Forelimb muscle (tissue), 1 donor: ENCODE data around the gene GBP2. TPM values are rescaled to one million over a fixed set of nuclear protein-coding genes. Genes with fewer than 3 reads are reported as not detected.
"Not testable (repeated sequence)": the region's sequence is repeated elsewhere in the genome, so short reads cannot be mapped to it uniquely, and the experiment has no call there.

ENCODE experiments used
- DNase-seq: peaks from one replicate; pipeline ENCODE4 v3.0.0-alpha.2; 2013; ENCODE audit warnings: low read depth
- polyA plus RNA-seq: library from polyadenylated mRNA; unstranded; fragments of 120-200 nt; gene quantifications from one replicate; pipeline ENCODE4 v1.2.1, GENCODE V29; 2013; ENCODE audit not compliant: insufficient read length

The GBP2 gene, protein sequence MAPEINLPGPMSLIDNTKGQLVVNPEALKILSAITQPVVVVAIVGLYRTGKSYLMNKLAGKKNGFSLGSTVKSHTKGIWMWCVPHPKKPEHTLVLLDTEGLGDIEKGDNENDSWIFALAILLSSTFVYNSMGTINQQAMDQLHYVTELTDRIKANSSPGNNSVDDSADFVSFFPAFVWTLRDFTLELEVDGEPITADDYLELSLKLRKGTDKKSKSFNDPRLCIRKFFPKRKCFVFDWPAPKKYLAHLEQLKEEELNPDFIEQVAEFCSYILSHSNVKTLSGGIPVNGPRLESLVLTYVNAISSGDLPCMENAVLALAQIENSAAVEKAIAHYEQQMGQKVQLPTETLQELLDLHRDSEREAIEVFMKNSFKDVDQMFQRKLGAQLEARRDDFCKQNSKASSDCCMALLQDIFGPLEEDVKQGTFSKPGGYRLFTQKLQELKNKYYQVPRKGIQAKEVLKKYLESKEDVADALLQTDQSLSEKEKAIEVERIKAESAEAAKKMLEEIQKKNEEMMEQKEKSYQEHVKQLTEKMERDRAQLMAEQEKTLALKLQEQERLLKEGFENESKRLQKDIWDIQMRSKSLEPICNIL
- 0.63 TPM for polyA plus RNA-seq

DNA sequence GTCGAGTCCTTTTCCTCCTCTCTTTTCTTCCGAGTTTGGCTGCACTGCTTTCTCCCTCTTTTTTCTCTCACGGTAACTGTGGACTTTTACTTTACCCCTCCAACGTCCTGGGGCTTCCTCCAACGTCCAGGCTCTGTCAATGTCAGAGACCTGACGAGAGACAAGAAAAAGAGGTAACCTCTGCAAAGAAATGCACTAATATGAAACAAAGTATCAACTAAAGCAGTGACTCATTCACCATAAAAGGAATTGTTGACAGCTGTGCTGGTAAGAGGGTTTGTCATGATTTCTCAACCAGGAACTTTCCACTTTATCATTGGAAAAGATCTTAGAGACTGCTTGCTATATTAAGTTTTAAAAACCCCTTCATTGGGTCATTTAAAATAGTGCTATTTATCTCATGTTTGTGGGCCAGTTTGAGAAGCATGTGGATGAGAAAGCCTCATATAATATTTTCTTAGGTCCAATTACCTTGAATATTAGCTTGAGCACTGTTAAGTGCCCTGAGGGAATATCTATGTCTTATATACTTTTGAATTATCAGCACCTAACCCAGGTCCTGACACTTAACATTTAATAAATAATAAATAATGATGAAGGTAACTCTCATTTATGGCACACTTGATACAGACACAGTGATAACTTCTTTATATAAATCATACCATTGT lies at the start of gene GBP2:
TSS of gene GBP2 (minus strand) at position 202 of the 668 bp plus-strand sequence. CDS start 4,148 bp downstream, outside the sequence.
- no peak for DNase-seq

DNA sequence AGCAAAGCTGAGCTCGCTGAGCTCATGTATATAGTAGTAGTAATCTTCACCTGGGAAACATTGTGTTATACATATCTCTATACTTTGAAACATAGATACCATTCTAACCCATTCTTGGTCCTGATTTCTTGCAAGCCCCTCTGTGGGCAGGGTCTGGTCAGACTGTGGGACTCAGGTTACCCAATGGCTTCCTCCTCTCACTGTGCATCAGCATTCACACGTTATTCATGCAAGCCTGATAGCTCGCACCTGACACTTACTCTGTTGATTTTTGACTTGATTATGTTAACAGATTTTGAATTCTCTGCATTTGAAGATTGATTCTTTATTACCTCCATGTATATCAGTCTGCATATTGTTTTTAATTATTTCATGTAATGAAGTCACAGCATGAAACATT lies 48.6 kb upstream of the GBP2 start:
- DNase-seq: no peak

DNA sequence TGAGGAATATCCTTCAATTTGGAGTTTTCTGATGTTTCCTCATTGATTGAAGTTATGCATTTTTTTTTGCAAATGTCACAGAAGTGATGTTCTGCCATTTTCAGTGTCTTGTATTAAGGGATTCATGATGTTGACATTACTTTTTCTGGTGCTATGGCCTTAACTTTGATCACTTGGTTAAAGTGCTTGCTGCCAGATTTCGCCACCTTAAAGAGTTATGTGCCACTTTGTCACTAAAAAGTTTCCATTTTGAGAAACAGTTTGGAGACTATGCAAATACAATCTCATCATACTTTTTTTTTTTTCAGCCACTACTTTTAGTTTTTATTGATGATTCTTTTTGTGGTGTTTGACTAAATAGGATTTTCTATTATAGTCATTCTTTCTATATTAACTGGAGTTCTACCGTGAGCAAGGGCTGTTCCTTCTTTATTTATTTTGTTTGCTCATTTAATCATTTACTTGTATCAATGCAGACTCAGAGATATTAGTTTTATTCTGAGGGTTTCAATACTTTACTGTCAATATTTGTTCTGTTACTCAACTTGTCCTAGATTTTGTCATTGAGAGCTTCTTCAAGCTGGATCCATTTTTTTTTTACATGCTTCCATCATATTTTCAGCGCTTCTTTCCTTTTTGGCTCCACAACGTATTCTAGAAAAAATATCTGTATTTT lies 46.7 kb upstream of the GBP2 start:
- no peak for DNase-seq

DNA sequence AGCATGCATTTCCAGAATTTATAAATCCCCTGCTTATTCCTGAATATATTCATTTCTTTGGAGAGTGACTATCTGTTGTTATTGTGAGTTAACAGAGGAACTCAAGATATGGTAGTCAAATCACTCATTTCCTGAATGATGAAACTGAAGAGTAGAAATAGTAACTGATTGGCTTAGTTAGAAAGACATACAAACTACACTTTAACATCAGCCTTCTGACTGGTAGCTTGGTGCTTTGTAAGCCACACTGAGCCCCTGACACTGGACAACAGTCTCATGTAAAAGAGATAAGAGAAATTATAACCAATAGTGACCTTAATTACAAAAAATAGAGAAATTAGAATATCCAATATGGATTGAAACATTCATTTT lies 45.1 kb upstream of the GBP2 start:
- no peak for DNase-seq

DNA sequence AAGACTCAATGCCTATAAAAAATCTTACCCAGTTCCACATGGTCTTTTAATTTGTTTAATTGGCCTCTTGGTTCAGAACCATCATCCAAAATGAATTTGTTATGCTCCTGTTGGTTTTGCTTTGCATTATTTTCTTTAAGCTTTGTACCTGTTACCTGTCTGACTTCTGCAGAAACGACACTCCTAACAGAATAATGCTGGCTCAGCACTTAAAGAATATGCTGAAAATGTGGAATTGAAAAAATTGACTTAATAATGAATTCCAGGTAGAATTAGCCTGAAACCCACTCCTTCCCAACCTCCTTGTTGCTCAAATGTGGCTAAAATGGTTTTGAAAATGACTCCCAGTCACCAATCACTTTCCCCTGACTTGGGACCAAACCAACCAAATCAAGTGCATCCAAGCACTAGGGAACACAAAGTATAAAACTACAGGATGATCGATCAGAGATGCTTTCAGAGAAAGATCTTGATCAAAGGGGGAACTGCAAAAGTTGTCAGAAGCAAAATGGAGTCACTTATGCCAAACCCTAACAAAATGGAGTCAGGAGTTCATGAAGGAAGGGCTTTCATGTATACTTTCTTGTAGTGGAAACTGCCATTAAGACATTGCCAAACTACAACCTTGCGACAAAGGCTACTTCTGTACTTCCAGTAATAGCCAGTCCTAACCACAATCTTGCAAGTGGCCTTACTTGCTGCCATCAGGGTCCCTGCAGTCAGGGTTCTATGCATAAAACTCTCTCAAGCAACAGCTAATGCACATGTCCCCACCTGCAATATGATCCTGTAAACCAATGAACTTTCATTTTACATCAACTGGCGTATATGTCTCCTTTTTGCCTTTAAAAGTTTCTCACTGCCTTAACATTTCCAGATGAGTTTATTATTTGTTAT lies 44.5 kb upstream of the GBP2 start:
- no peak for DNase-seq

DNA sequence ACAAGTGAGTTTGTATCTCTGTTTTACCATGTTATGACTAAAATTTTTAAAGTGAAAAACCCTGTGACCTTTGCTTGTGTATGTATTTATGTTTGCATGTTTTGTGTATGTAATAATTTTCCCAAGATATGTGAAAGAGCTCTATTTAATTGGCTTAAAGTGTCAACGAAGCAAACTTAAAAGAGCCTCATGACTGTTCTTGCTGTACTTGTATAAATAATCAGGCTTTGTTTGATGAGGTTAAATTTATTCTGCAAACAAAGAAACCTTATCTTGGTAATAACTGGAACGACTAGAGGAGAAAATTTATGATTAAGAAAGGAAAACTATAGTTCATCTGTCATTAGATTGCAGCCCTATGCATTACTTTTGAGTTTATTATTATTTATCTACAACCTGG lies 43.3 kb upstream of the GBP2 start:
- DNase-seq: no peak

DNA sequence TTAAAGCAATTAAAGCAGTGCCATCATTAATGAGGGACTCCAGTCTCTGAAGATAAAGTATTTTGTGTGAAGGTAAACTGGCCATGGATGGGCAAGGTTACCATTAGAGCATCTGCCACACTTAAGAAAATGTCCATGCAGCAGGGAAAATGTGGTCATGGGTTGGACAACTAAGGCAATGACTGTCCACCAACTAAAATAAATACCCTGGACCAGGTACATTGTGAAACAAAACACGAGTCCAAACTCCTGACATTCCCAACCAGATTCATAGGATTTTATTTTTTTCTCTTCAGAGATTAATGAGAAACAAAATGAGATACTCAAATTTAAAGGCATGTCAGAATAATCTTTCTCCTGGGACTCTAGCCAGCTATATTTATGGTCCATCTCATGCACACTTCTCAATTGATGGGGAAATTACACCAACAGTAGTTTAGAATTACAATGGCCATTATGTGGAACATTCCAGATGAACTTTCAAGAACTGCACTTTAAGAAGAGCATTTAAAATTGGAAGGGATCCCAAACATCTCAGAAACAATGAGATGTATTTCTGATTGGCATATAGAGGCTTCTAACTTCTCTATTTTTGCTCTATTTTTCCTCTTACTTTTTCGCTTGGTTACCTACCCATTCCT lies 41.8 kb upstream of the GBP2 start:
- no peak for DNase-seq

DNA sequence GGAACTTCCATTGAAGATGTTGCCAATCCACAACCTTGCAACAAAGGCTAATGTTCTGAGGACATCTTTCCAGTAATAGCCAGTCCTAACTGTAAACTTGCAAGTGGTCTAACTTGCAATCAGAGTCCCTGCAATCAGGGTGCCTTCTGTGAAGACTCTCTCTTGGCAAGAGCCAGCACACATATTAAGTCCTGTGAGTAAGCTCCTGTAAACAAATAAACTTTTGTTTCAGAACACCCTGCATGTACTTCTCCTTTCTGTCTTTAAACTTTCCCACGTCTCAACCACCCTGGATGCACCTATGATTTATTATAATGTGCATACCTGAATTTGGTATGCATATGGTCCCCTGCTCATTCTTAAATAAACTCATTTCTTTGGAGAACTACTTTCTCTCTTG lies 40.8 kb upstream of the GBP2 start:
- DNase-seq: no peak

DNA sequence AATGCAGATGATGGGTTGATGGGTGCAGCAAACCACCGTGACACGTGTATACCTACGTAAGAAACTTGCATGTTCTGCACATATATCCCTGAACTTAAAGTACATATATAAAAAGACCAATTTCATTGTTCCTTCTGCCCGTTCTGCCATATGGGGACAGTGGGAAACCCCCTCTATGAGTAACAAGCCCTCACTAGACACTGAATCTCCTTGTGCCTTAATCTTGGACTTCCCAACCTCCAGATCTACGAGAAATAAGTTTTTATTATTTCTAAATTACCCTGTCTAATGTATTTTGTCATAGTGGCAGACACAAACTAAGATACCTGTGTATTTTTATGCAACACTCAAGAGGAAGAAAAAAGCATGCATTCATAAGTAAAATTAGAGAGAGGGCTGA lies 39.9 kb upstream of the GBP2 start:
- no peak for DNase-seq

DNA sequence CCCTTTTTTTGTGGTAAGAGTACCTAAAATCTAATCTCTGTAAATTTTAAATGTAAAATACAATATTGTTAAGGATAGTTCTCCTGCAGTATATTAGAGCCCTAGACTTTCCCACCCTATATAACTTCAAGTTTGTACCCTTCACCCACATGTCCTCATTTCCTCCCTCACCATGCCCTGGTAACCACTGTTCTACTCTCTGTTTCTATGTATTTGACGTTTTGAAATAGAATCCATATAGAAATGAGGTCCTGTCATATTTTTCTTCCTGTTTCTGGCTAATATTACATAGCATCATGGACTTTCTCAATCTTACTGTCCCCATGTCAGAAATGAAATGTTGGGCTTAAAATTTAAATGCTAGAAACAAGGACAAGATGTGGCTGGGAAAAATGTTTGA lies 25.1 kb upstream of the GBP2 start:
- no peak for DNase-seq

DNA sequence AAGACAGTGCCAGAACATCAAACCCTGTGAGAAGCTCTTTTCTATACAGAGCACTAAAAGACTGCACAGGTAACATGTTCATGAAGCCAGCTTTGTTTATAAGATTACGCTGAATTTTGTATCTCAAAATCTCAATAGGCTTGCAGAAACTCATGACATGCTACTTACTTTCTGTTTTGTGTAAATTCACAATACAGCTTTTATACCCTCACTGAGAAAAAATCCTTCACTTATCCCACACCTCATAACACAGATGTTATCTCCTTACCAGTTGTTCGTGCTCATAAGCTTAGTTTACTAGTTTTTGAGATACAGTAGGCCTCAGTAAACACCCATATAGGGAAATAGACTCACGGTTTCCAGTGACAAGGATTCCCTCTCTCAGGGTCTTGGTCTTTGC lies 24.1 kb upstream of the GBP2 start:
- DNase-seq: no peak

DNA sequence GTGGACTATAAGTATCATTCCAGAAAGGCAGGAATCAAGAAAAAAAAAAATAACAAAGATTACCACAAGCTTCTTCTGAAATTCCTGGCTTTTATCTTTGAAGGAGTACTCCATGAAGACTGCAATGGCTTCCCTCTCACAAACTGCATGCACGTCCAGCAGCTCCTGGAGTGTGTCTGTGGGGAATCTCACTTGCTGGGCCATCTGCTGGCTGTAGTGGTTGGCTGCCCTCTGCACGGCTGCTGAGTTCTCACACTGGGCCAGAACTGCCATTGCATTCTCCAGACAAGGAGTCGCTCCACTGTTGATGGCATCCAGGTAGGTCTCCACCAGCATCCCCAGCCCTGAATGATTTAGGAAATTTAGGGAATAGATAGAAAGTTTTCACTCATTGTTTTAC lies 23.3 kb upstream of the GBP2 start:
- no peak for DNase-seq

DNA sequence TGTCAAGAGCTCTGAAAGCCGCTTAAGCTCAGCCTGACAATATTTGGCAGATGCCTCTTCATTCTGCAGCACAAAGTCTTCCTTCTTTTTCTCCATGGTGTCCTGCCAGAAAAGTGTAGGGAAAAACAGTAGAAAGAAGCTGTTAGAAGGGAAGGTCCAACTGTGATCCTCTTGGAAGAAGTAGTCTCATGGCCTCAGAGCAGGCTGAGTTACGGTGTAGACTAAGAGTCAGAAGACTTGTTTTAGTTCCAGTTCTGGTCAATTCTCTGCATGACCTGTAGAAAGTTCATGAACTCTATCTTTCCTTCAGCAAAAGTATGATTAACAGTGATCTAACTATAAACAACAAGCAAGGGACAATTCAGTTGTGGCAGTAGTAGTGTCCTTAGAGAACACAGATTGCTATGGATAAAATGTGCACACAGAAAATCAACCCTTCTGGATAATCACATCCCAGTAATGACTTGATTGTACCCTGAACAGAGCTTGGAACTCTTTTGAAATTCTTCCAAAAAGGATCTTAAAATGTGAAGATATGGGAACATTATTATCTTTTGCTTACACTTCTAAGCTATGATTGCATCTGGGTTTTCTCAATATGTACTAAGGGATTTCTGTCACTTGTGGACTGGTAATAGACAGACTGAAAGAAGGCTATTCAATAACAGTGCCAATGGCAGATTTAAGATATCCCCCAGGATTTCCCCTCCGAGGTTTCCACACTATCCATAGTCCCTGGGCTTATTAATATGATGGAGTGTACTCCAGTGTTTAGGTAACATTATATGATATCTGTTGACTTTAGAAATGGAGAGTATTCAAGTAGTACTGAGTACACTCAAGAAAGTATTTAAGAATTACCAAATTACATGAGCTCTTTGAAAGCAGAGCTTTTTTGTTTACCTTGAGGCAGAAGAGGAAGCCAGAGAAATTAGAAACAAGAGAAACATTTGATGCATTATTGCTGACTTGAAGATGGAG lies 22.1 kb upstream of the GBP2 start:
- no peak for DNase-seq

DNA sequence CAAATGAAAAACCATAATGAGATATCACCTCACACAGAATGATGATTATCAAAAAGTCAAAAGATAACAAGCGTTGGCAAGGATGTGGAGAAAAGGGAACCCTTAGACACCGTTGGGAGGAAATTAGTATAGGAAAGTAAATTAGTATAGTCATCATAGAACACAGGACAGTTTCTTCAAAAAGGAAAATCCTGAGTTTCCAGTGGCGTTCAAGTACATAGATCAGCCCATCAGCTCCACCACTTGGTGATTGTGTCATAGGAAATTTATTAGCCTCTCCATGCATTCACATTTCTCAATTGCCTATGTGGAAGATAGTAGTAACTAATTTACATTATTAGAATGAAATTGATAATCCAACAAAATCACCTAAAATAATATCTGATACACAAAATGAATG lies 20.8 kb upstream of the GBP2 start:
- DNase-seq: no peak

DNA sequence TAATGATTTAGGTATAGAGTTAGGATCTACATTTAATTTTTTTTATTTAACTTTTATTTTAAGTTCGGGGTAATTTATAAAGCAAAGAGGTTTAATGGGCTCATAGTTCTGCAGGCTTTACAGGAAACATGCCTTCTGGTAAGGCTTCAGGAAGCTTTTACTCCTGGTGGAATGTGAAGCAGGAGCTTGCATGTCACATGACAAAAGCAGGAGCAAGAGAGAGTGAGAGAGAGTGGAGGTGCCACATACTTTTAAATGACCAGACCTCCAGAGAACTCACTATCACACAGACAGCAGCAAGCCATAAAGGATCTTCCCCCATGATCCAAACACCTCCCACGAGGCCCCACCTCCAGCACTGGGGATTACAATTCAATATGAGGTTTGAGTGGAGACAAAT lies 17.6 kb upstream of the GBP2 start:
- DNase-seq: no peak

DNA sequence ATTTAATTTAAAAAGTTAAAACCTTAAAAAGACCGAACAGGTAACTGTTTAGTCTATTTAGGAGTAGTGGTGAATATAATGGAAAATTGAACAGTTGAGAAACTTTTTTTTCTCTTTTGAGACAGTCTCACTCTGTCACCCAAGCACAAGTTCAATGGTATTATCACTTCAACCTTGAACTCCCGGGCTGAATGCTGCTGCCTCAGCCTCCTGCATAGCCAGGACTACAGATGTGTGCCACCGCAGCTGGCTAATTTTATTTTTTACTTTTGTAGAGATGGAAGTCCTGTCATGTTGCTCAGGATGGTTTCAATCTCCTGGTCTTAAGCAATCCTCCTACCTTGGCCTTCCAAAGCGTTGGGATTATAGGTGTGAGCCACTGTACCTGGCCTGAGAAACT lies 16.2 kb upstream of the GBP2 start:
- DNase-seq: no peak

DNA sequence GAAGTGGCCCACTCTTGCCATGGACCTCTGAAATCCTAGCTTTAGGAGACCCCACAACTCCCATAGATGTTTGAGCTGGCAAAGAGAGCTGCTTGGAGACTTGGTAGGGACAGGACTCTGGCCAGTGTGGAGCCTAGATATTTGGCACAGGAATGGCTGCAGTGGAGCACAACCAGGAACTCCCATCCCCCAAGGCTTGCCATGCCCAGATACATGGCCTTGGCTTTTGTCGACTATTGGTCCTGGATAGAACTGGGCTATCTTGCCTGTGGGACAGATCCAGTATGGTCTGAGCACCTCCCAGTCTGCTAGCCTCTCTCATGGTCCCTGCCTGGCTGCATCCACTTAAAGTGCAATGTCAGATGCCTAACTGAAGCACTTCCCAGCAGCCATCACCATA lies 7.8 kb upstream of the GBP2 start:
- DNase-seq: no peak

DNA sequence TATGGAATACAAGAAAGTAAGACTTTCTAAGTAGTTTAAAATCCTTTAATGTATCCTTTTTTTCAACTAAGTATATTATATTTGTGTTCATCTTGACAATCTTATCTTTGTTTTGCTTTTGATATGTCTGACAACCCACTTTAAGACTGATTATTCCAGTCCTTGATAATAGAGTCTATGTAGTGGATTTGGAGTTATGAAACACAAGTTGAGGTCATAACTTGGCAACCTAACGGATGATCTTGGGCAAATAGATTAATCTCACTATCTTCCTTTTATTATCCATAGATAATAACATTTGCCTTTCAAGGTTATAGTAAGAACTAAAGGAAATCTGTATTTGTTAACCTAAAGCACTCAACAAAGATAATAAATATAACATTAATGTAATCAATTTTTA lies 4.8 kb upstream of the GBP2 start:
- DNase-seq: no peak

DNA sequence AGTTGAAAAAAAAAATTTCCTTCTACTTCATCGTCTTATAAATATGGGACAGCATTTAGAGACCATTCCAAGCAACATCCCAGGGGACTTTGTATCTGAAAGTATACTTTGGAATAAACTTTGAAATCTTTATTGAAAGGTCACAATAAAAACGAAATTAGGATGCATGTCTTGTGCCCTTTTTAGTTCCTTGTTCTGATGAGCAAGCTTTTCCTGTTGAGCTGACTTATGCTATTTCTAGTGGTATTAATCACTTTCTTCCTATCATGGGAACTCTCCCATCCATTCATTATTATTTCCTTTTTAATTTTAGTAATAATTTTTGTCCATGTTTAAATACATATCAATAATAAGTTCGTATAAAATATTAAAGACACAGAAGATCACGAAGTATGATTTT lies 4.0 kb upstream of the GBP2 start:
- DNase-seq: no peak

DNA sequence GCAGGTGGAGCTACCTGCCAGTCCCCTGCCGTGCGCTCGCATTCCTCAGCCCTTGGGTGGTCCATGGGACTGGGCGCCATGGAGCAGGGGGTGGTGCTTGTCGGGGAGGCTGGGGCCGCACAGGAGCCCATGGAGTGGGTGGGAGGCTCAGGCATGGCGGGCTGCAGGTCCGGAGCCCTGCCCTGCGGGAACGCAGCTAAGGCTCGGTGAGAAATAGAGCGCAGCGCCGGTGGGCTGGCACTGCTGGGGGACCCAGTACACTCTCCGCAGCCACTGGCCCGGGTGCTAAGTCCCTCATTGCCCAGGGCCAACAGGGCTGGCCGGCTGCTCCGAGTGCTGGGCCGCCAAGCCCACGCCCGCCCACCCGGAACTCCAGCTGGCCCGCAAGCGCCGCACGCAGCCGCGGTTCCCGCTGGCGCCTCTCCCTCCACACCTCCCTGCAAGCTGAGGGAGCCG lies 2.1 kb upstream of the GBP2 start:
- DNase-seq: not testable (repeated sequence)
